K562 (cell line): ENCODE measurements around the gene KRIT1. TPM values are rescaled to one million over a fixed set of nuclear protein-coding genes. Genes with fewer than 3 reads are reported as not detected.

Experiments
- CBX1 ChIP-seq: sonication (generic); IDR thresholded peaks from 2 replicates; pipeline ENCODE4 v1.6.1; 2016; ENCODE audit warnings: antibody characterized with exemption, low read depth, mild to moderate bottlenecking
- CBX3 ChIP-seq, 2 experiments: IDR thresholded peaks; 1 replicate in 1 of 2; 2 replicates in 1 of 2; pipeline ENCODE4 v1.6.1; 2012; ENCODE audit warnings: inconsistent platforms in 2 of 2, low read length in 2 of 2, borderline replicate concordance in 1 of 2, control low read depth in 1 of 2
- FOXK1 ChIP-seq: sonication (generic); formaldehyde crosslinking; IDR thresholded peaks from 2 replicates; pipeline ENCODE4 v1.8.0; 2022; ENCODE audit warnings: missing genetic modification reagents, mild to moderate bottlenecking, borderline replicate concordance
- HNRNPUL1 ChIP-seq: fragments of 200-400 bp; formaldehyde crosslinking; IDR thresholded peaks from 2 replicates; pipeline ENCODE4 v1.6.1; 2017; ENCODE audit warnings: low read length
- L3MBTL2 ChIP-seq: fragments of 450-650 bp; IDR thresholded peaks from 2 replicates; pipeline ENCODE4 v1.6.1; 2016; ENCODE audit warnings: mild to moderate bottlenecking, moderate library complexity
- PCBP1 ChIP-seq: fragments of 200-400 bp; formaldehyde crosslinking; IDR thresholded peaks from 2 replicates; pipeline ENCODE4 v1.6.1; 2018; ENCODE audit warnings: mild to moderate bottlenecking, low read depth, low read length; ENCODE audit not compliant: poor library complexity, severe bottlenecking
- PHB ChIP-seq: fragments of 250-450 bp; sonication (Bioruptor Pico); IDR thresholded peaks from 2 replicates; pipeline ENCODE4 v1.5.0; 2021
- POLR2AphosphoS5 ChIP-seq: IDR thresholded peaks from 2 replicates; pipeline ENCODE4 v1.6.1; 2011; ENCODE audit warnings: mild to moderate bottlenecking, low read depth, low read length, moderate library complexity; ENCODE audit not compliant: control insufficient read depth, insufficient read depth
- RNF219 ChIP-seq: fragments of 250-450 bp; sonication (Bioruptor Pico); IDR thresholded peaks from 2 replicates; pipeline ENCODE4 v1.5.0; 2022; ENCODE audit warnings: mild to moderate bottlenecking
- SRSF7 ChIP-seq: fragments of 200-400 bp; formaldehyde crosslinking; optimal IDR thresholded peaks from 2 replicates; pipeline ENCODE3; 2017; ENCODE audit warnings: mild to moderate bottlenecking, low read depth, low read length
- ZKSCAN1 ChIP-seq: fragments of 150-350 bp; IDR thresholded peaks from 2 replicates; pipeline ENCODE4 v1.6.1; 2016; ENCODE audit warnings: low read depth, low read length
- ZNF431 ChIP-seq: sonication (generic); formaldehyde crosslinking; IDR thresholded peaks from 2 replicates; pipeline ENCODE4 v1.8.0; 2022; ENCODE audit warnings: mild to moderate bottlenecking, missing genetic modification reagents
- polyA plus RNA-seq, 8 experiments: library from polyadenylated mRNA; depleted of rRNA in 4 of 8; stranded (reverse) in 5 of 8; unstranded in 3 of 8; fragments of >200 nt; fragmentation: Nextera tagmentation in 2 of 8; fragmentation: Illumina TruSeq in 1 of 8; extraction: Ambion mirVana in 2 of 8; extraction: Trizol in 1 of 8; gene quantifications; 2 replicates each; pipeline versions ENCODE4 v1.2.1 to v1.2.3, GENCODE V29; 2011 to 2014; ENCODE audit warnings: inconsistent platforms in 1 of 8, missing spikeins in 1 of 8
- total RNA-seq, 7 experiments: library from RNA; depleted of rRNA in 6 of 7; stranded (reverse); fragments of >200 nt in 6 of 7; fragmentation: Illumina TruSeq in 2 of 7; extraction: Trizol in 2 of 7; gene quantifications; 2 replicates each; pipeline versions ENCODE4 v1.2.1 to v1.2.3, GENCODE V29; 2011 to 2021; ENCODE audit warnings: low replicate concordance in 1 of 7
- TF ChIP-seq, protein P1 (sequence below): fragments of 250-450 bp; sonication (Bioruptor Pico); IDR thresholded peaks from 2 replicates; pipeline ENCODE4 v1.4.0; 2020; ENCODE audit warnings: borderline replicate concordance
- TF ChIP-seq, protein P2 (sequence below): sonication (generic); formaldehyde crosslinking; IDR thresholded peaks from 2 replicates; pipeline ENCODE4 v1.8.1; 2023; ENCODE audit warnings: missing genetic modification reagents, mild to moderate bottlenecking, borderline replicate concordance
- TF ChIP-seq, protein P3 (sequence below), 2 experiments: IDR thresholded peaks; 2 replicates each; pipeline ENCODE4 v1.6.1; 2011; ENCODE audit warnings: borderline replicate concordance in 1 of 2, control low read depth in 1 of 2, low read depth in 1 of 2, low read length in 1 of 2, mild to moderate bottlenecking in 1 of 2, mixed read lengths in 1 of 2, moderate library complexity in 1 of 2; ENCODE audit not compliant: insufficient read depth in 1 of 2, insufficient read length in 1 of 2, poor library complexity in 1 of 2, severe bottlenecking in 1 of 2; ENCODE audit errors: extremely low read depth in 1 of 2

KRIT1 gene
- total and polyA plus RNA-seq, 9 of the 15 experiments (the other 6 are each of a cell fraction or from before 2014, with no cell fraction given): 21.5 to 81.4 (median 55.9) TPM

GRCh38 chr7:92246360-92247101 lies 817 bp upstream of the KRIT1 start (continued):
- TF ChIP-seq, protein P1, sequence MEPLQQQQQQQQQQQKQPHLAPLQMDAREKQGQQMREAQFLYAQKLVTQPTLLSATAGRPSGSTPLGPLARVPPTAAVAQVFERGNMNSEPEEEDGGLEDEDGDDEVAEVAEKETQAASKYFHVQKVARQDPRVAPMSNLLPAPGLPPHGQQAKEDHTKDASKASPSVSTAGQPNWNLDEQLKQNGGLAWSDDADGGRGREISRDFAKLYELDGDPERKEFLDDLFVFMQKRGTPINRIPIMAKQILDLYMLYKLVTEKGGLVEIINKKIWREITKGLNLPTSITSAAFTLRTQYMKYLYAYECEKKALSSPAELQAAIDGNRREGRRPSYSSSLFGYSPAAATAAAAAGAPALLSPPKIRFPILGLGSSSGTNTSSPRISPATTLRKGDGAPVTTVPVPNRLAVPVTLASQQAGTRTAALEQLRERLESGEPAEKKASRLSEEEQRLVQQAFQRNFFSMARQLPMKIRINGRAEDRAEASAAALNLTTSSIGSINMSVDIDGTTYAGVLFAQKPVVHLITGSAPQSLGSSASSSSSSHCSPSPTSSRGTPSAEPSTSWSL: no peak
- TF ChIP-seq RNF219 (CRISPR knock-in tag) (no peak), POLR2AphosphoS5 (no peak), ZNF431 (CRISPR knock-in tag) (0 out of 2 replicates have a peak, but pooled peaks have one; percentile 40), ZKSCAN1 (no peak), HNRNPUL1 (no peak), CBX1 (no peak), PCBP1 (peak; percentile 11), L3MBTL2 (no peak), PHB (no peak), SRSF7 (no peak), CBX3 (IDR thresholded peaks at IDR 0.05; ENCODE audit: borderline replicate concordance in 1 of 2, low read length in 2 of 2) (no peak), FOXK1 (CRISPR knock-in tag) (peak; percentile 39; the same call in 1 of the 2 replicates)
- TF ChIP-seq, protein P2, sequence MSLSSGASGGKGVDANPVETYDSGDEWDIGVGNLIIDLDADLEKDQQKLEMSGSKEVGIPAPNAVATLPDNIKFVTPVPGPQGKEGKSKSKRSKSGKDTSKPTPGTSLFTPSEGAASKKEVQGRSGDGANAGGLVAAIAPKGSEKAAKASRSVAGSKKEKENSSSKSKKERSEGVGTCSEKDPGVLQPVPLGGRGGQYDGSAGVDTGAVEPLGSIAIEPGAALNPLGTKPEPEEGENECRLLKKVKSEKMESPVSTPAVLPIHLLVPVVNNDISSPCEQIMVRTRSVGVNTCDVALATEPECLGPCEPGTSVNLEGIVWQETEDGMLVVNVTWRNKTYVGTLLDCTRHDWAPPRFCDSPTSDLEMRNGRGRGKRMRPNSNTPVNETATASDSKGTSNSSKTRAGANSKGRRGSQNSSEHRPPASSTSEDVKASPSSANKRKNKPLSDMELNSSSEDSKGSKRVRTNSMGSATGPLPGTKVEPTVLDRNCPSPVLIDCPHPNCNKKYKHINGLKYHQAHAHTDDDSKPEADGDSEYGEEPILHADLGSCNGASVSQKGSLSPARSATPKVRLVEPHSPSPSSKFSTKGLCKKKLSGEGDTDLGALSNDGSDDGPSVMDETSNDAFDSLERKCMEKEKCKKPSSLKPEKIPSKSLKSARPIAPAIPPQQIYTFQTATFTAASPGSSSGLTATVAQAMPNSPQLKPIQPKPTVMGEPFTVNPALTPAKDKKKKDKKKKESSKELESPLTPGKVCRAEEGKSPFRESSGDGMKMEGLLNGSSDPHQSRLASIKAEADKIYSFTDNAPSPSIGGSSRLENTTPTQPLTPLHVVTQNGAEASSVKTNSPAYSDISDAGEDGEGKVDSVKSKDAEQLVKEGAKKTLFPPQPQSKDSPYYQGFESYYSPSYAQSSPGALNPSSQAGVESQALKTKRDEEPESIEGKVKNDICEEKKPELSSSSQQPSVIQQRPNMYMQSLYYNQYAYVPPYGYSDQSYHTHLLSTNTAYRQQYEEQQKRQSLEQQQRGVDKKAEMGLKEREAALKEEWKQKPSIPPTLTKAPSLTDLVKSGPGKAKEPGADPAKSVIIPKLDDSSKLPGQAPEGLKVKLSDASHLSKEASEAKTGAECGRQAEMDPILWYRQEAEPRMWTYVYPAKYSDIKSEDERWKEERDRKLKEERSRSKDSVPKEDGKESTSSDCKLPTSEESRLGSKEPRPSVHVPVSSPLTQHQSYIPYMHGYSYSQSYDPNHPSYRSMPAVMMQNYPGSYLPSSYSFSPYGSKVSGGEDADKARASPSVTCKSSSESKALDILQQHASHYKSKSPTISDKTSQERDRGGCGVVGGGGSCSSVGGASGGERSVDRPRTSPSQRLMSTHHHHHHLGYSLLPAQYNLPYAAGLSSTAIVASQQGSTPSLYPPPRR (CRISPR knock-in tag): no peak
- TF ChIP-seq, protein P3, sequence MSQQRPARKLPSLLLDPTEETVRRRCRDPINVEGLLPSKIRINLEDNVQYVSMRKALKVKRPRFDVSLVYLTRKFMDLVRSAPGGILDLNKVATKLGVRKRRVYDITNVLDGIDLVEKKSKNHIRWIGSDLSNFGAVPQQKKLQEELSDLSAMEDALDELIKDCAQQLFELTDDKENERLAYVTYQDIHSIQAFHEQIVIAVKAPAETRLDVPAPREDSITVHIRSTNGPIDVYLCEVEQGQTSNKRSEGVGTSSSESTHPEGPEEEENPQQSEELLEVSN (IDR thresholded peaks at IDR 0.05; ENCODE audit: borderline replicate concordance in 1 of 2, extremely low read depth in 1 of 2, insufficient read depth in 1 of 2, insufficient read length in 1 of 2, low read depth in 1 of 2, low read length in 1 of 2, poor library complexity in 1 of 2, severe bottlenecking in 1 of 2): peak; percentile 4 to 8
